DMS79 treated with DMSO at 0.1 percent for 48 hours (cell line): Measurements from ENCODE around the gene MVB12B.

Experiments used
- DNase-seq: peaks from one replicate; lab custom pipeline; 2025; lab: John Stamatoyannopoulos, UW

Gene MVB12B

GRCh38 chr9:126452106-126452505 is 125.5 kb downstream of the MVB12B start:
- no peak for DNase-seq

GRCh38 chr9:126453156-126453963 is 126.7 kb downstream of the MVB12B start:
- no peak for DNase-seq

- DNase-seq = no peak
Observed at GRCh38 chr9:126454215-126454614, 127.6 kb downstream of the MVB12B start.

GRCh38 chr9:126454795-126455194 is 128.2 kb downstream of the MVB12B start:
- DNase-seq = no peak

GRCh38 chr9:126456441-126457174 is 130.0 kb downstream of the MVB12B start:
- DNase-seq = no peak

GRCh38 chr9:126457175-126457547 is 130.5 kb downstream of the MVB12B start:
- DNase-seq = no peak

- DNase-seq = no peak
Observed at GRCh38 chr9:126457890-126458289, 131.3 kb downstream of the MVB12B start.

- no peak for DNase-seq
Observed at GRCh38 chr9:126459126-126459525, 132.5 kb downstream of the MVB12B start.

- DNase-seq = no peak
Observed at GRCh38 chr9:126459546-126459945, 132.9 kb downstream of the MVB12B start.

GRCh38 chr9:126459965-126460843 is 133.6 kb downstream of the MVB12B start:
- DNase-seq = no peak

GRCh38 chr9:126461029-126461428 is 134.4 kb downstream of the MVB12B start:
- DNase-seq = no peak

GRCh38 chr9:126461608-126462007 is 135.0 kb downstream of the MVB12B start:
- DNase-seq = no peak

- DNase-seq = no peak
Observed at GRCh38 chr9:126462617-126463016, 136.0 kb downstream of the MVB12B start.

- no peak for DNase-seq
Observed at GRCh38 chr9:126463426-126463825, 136.8 kb downstream of the MVB12B start.

GRCh38 chr9:126464694-126465441 is 138.2 kb downstream of the MVB12B start:
- DNase-seq = no peak

GRCh38 chr9:126465977-126466376 is 139.3 kb downstream of the MVB12B start:
- DNase-seq = no peak

GRCh38 chr9:126468141-126468825 is 141.7 kb downstream of the MVB12B start:
- DNase-seq = no peak

- no peak for DNase-seq
Observed at GRCh38 chr9:126470241-126470993, 143.8 kb downstream of the MVB12B start.

GRCh38 chr9:126471084-126471624 is 144.5 kb downstream of the MVB12B start:
- DNase-seq = no peak
